GM12878 (cell line): ENCODE results near the gene BRD2. TPM values are rescaled to one million over a fixed set of nuclear protein-coding genes. Genes with fewer than 3 reads are reported as not detected.
A peak's percentile ranks its signal among the peaks of the same experiment; 100 is the strongest.

Experiments used
- ATAC-seq: fragments of 200-7000 bp; cut with Tn5 transposase; 3 replicates; pipeline ENCODE4 v1.9.1; 2020; ENCODE audit warnings: mild to moderate bottlenecking, moderate library complexity
- BruUV-seq: library from RNA; stranded (reverse); fragments of 400-500 nt; replicated peaks from 2 replicates; lab custom pipeline; 2021; lab: Mats Ljungman, UMichigan
- CTCF ChIA-PET: fragments of 300-600 bp; sonication (Branson Sonifier 250); formaldehyde crosslinking; extraction: SDS; loops from one replicate; lab custom pipeline; 2021; ENCODE audit warnings: inconsistent platforms; lab: Yijun Ruan, JAX
- POLR2A ChIA-PET: fragments of 350-600 bp; formaldehyde crosslinking; extraction: SDS; loops from one replicate; lab custom pipeline; 2021; ENCODE audit warnings: inconsistent platforms; lab: Charles Lee
- RAD21 ChIA-PET: fragments of 300-600 bp; sonication (Branson Sonifier 250); formaldehyde crosslinking; loops from one replicate; lab custom pipeline; 2023; ENCODE audit warnings: antibody characterized with exemption; ENCODE audit not compliant: unreplicated experiment; lab: Charles Lee
- SMC1A ChIA-PET: fragments of 300-600 bp; sonication (Branson Sonifier 250); formaldehyde crosslinking; loops from one replicate; lab custom pipeline; 2023; ENCODE audit not compliant: unreplicated experiment, uncharacterized antibody; lab: Charles Lee
- DNase-seq: peaks from one replicate; pipeline ENCODE4 v3.0.0-alpha.2; 2011; ENCODE audit warnings: low read depth, low spot score
- FAIRE-seq: peaks from 3 replicates; lab custom pipeline; 2011; peaks lifted over from hg19 to GRCh38; lab: Jason Lieb, UNC
- H2AFZ ChIP-seq: 2 replicates; pipeline ENCODE4 v1.6.0; 2011; ENCODE audit warnings: low read depth, low read length, control low read depth; ENCODE audit not compliant: control insufficient read depth
- H3K27ac ChIP-seq: 2 replicates; pipeline ENCODE4 v1.5.1; 2011; ENCODE audit warnings: control low read depth; ENCODE audit not compliant: control insufficient read depth, insufficient read depth
- H3K27me3 ChIP-seq, 2 experiments: replicated peaks in 1 of 2; 2 replicates each; pipeline versions ENCODE4 v1.6.0 to v1.6.1; 2011; ENCODE audit warnings: low read length in 1 of 2; ENCODE audit not compliant: control insufficient read depth in 2 of 2, insufficient read depth in 2 of 2
- H3K36me3 ChIP-seq, 2 experiments: 2 replicates each; pipeline ENCODE4 v1.5.1; 2011; ENCODE audit warnings: low read length in 1 of 2; ENCODE audit not compliant: control insufficient read depth in 2 of 2, insufficient read depth in 2 of 2
- H3K4me1 ChIP-seq: 2 replicates; pipeline ENCODE4 v1.6.1; 2011; ENCODE audit warnings: mild to moderate bottlenecking, low read length, moderate library complexity, mixed read lengths; ENCODE audit not compliant: control insufficient read depth, insufficient read depth
- H3K4me2 ChIP-seq: 2 replicates; pipeline ENCODE4 v1.6.0; 2011; ENCODE audit warnings: control low read depth; ENCODE audit not compliant: control insufficient read depth, insufficient read depth
- H3K4me3 ChIP-seq: fragments of 200-600 bp; sonication (generic); 2 replicates; pipeline ENCODE4 v1.5.1; 2016
- H3K79me2 ChIP-seq: 2 replicates; pipeline ENCODE4 v1.6.0; 2011; ENCODE audit warnings: low read length; ENCODE audit not compliant: control insufficient read depth, insufficient read depth
- H3K9ac ChIP-seq: 2 replicates; pipeline ENCODE4 v1.8.0; 2011; ENCODE audit warnings: low read length, control low read depth, mixed read lengths; ENCODE audit not compliant: control insufficient read depth, insufficient read depth
- H3K9me3 ChIP-seq: replicated peaks from 3 replicates; pipeline ENCODE4 v1.5.1; 2011; ENCODE audit warnings: mild to moderate bottlenecking, low read length; ENCODE audit not compliant: control insufficient read depth, insufficient read depth
- H4K20me1 ChIP-seq: 2 replicates; pipeline ENCODE4 v1.6.0; 2011; ENCODE audit not compliant: control insufficient read depth, insufficient read depth
- ATF2 ChIP-seq: IDR thresholded peaks from 2 replicates; pipeline ENCODE4 v1.6.1; 2012; ENCODE audit warnings: low read length, inconsistent platforms
- BRCA1 ChIP-seq: IDR thresholded peaks from 2 replicates; pipeline ENCODE4 v1.6.1; 2011; ENCODE audit warnings: low read depth, low read length, improper control_type of control experiment
- CBX5 ChIP-seq: sonication (generic); IDR thresholded peaks from 2 replicates; pipeline ENCODE4 v1.6.1; 2016; ENCODE audit warnings: low read depth, moderate library complexity, mild to moderate bottlenecking, inconsistent platforms
- DPF2 ChIP-seq: fragments of 450-650 bp; IDR thresholded peaks from 2 replicates; pipeline ENCODE4 v1.6.1; 2017; ENCODE audit warnings: mild to moderate bottlenecking
- HDAC2 ChIP-seq: fragments of 200-600 bp; sonication (generic); IDR thresholded peaks from 2 replicates; pipeline ENCODE4 v1.6.1; 2017
- HDAC6 ChIP-seq: fragments of 200-600 bp; sonication (generic); IDR thresholded peaks from one replicate; pipeline ENCODE4 v1.8.0; 2017; ENCODE audit warnings: antibody characterized with exemption; ENCODE audit not compliant: unreplicated experiment
- NFYA ChIP-seq: IDR thresholded peaks from 2 replicates; pipeline ENCODE4 v1.6.1; 2011; ENCODE audit warnings: low read depth, mild to moderate bottlenecking, low read length, improper control_type of control experiment, borderline replicate concordance
- RUNX3 ChIP-seq: IDR thresholded peaks from 2 replicates; pipeline ENCODE4 v1.6.1; 2012; ENCODE audit warnings: low read length, inconsistent platforms
- SREBF1 ChIP-seq: IDR thresholded peaks from 2 replicates; pipeline ENCODE4 v1.6.1; 2012; ENCODE audit warnings: mild to moderate bottlenecking, low read length
- STAT1 ChIP-seq: fragments of 450-650 bp; conservative IDR thresholded peaks from 2 replicates; pipeline ENCODE4 v1.6.1; 2014; ENCODE audit warnings: antibody characterized with exemption, mild to moderate bottlenecking
- TAF1 ChIP-seq: IDR thresholded peaks from 2 replicates; pipeline ENCODE4 v1.6.1; 2011; ENCODE audit warnings: mild to moderate bottlenecking, low read depth, low read length, borderline replicate concordance
- TARDBP ChIP-seq: IDR thresholded peaks from 2 replicates; pipeline ENCODE4 v1.6.1; 2016; ENCODE audit warnings: borderline replicate concordance
- ZNF217 ChIP-seq: fragments of 450-650 bp; IDR thresholded peaks from 2 replicates; pipeline ENCODE4 v1.6.1; 2017; ENCODE audit warnings: antibody characterized with exemption, mild to moderate bottlenecking
- ZNF24 ChIP-seq: fragments of 450-650 bp; IDR thresholded peaks from 2 replicates; pipeline ENCODE4 v1.6.1; 2017; ENCODE audit warnings: antibody characterized with exemption, mild to moderate bottlenecking
- WGBS: methylation state at CpG from one replicate; pipeline ENCODE4 v1.1.6; 2016; ENCODE audit warnings: low lambda C conversion rate; ENCODE audit not compliant: insufficient replicate concordance, insufficient coverage; ENCODE audit errors: missing lambda C conversion rate; 5-methylcytosine and 5-hydroxymethylcytosine counted together
- in situ Hi-C: fragments of 300-500 bp; cut with MboI; formaldehyde crosslinking; loops from 9 replicates; pipeline ENCODE4 v1.14.3; 2018; ENCODE audit warnings: mixed read lengths
- intact Hi-C: fragments of 100-400 bp; cut with micrococcal nuclease; formaldehyde crosslinking; loops from one replicate; pipeline ENCODE4 v1.14.2; 2022; ENCODE audit not compliant: unreplicated experiment
- polyA plus RNA-seq, 11 experiments: library from polyadenylated mRNA; depleted of rRNA in 4 of 11; unstranded in 6 of 11; stranded (reverse) in 5 of 11; fragments of >200 nt; fragmentation: Nextera tagmentation in 4 of 11; fragmentation: Illumina TruSeq in 1 of 11; extraction: Ambion mirVana in 4 of 11; extraction: Trizol in 1 of 11; gene quantifications; 1 replicate in 1 of 11; 2 replicates in 10 of 11; pipeline versions ENCODE4 v1.2.1 to v1.2.3, GENCODE V29; 2011 to 2016; ENCODE audit warnings: inconsistent platforms in 2 of 11, missing spikeins in 2 of 11, low read depth in 1 of 11
- total RNA-seq, 4 experiments: library from RNA; depleted of rRNA in 3 of 4; stranded (reverse); fragments of >200 nt in 3 of 4; fragmentation: Illumina TruSeq in 1 of 4; extraction: Trizol in 1 of 4; gene quantifications; 2 replicates each; pipeline versions ENCODE4 v1.2.1 to v1.2.3, GENCODE V29; 2013 to 2021
- TF ChIP-seq, protein P1 (sequence below): IDR thresholded peaks from 2 replicates; pipeline ENCODE4 v1.6.1; 2011; ENCODE audit warnings: borderline replicate concordance, low read depth, mild to moderate bottlenecking, moderate library complexity, low read length; ENCODE audit not compliant: insufficient read depth, poor library complexity, severe bottlenecking

BRD2 gene
- total and polyA plus RNA-seq, 10 of the 15 experiments (the other 5 are each of a cell fraction or from before 2014, with no cell fraction given): 32.2 to 239 (median 139) TPM

DNA sequence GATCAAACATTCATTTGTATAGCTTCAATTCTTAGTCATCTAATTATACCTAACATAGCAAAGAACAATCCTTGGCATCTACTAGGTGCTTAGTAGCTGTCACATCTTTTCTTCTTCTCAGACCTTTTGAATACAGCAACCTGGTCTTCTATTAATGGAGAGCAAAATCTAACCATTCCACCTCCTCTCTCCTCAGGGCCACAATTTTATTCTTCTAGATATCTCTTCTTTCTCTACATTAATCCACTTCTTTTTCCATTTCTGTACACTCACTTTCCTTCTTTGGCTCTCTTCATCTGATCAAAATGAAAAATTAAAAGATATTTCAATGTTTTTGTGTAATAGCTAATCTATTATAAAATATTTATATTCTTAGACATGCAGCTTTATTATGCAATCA lies 50.0 kb downstream of the BRD2 start:
- Histone ChIP-seq H3K27me3 (no peaks in the 10 kb centered on the region), H3K36me3 (no peaks in the 10 kb centered on the region), H3K4me2 (no peak overlapping the region), H2AFZ (no peak overlapping the region), H3K4me1 (peaks cover 22% of the 10 kb centered on the region), H3K4me3 (no peak overlapping the region), H3K9me3 (no peaks in the 10 kb centered on the region), H3K27ac (peak overlapping the region; percentile 70; the same call in 1 of the 2 replicates), H4K20me1 (no peaks in the 10 kb centered on the region), H3K9ac (no peak overlapping the region; the same call in 1 of the 2 replicates)
- SMC1A ChIA-PET: interaction anchor here (1.0 to 12.9 kb wide), 17 partner anchors 10 to 231 kb away, joined by 3 to 177 read pairs (median 9); partner anchors contain the start of genes HLA-DMA, HLA-DPA1 and HLA-DPB1
- TSS peak; percentile 90 for BruUV-seq
- ATAC-seq (no peak), DNase-seq (no peak)
- CTCF ChIA-PET: interaction anchor here (0.7 to 12.3 kb wide), 23 partner anchors 8 to 180 kb away, joined by 3 to 281 read pairs (median 4); partner anchors contain the start of genes HLA-DPA1, HLA-DPB1 and TAP2
- RAD21 ChIA-PET: interaction anchor here (1.1 to 9.7 kb wide), 12 partner anchors 9 to 133 kb away, joined by 3 to 139 read pairs (median 4); partner anchors contain the start of genes HLA-DMA, HLA-DOA, HLA-DPA1 and HLA-DPB1
- POLR2A ChIA-PET: interaction anchor here (0.6 to 14.8 kb wide), 17 partner anchors 8 to 574 kb away, joined by 3 to 240 read pairs (median 3); partner anchors contain the start of genes HLA-DPA1 and HLA-DPB1
- TF ChIP-seq ATF2 (0 out of 2 replicates have a peak, but pooled peaks have one; percentile 8), HDAC6 (no peak), SREBF1 (no peak)
- TF ChIP-seq, all 136 proteins: peak for 1
- FAIRE-seq: no peak
- intact Hi-C loops (no loop called here), in situ Hi-C loops (loop anchor here (5.0 kb wide), 1 partner anchor 64 kb away; no protein-coding TSS in a partner anchor)
- no peaks in the 10 kb centered on the region for H3K79me2 ChIP-seq

GRCh38 chr6:33018904-33019303 lies 50.5 kb downstream of the BRD2 start:
- SMC1A ChIA-PET: interaction anchor here (0.8 to 12.9 kb wide), 17 partner anchors 9 to 230 kb away, joined by 3 to 177 read pairs (median 9); partner anchors contain the start of genes HLA-DMA, HLA-DPA1 and HLA-DPB1
- in situ Hi-C loops: loop anchor here (5.0 kb wide), 1 partner anchor 63 kb away; no protein-coding TSS in a partner anchor
- DNase-seq: peak; percentile 38
- H3K27me3 ChIP-seq: no peaks in the 10 kb centered on the region
- peak overlapping the region; percentile 49 for H3K4me2 ChIP-seq
- no TSS peak for BruUV-seq
- no peaks in the 10 kb centered on the region for H3K9me3 ChIP-seq
- POLR2A ChIA-PET: interaction anchor here (0.6 to 14.8 kb wide), 13 partner anchors 9 to 573 kb away, joined by 3 to 240 read pairs (median 5); partner anchors contain the start of genes HLA-DPA1 and HLA-DPB1
- RAD21 ChIA-PET: interaction anchor here (0.6 to 9.7 kb wide), 15 partner anchors 9 to 181 kb away, joined by 3 to 139 read pairs (median 4); partner anchors contain the start of genes HLA-DMA, HLA-DOA, HLA-DPA1 and HLA-DPB1
- no peaks in the 10 kb centered on the region for H3K36me3 ChIP-seq
- intact Hi-C loops: no loop called here
- H2AFZ ChIP-seq: peak overlapping the region; percentile 13; the same call in 1 of the 2 replicates
- CTCF ChIA-PET: interaction anchor here (0.8 to 12.3 kb wide), 19 partner anchors 9 to 181 kb away, joined by 3 to 281 read pairs (median 4); partner anchors contain the start of genes HLA-DPA1, HLA-DPB1 and TAP2
- FAIRE-seq: peak; percentile 68
- H3K4me3 ChIP-seq: no peak overlapping the region
- H3K27ac ChIP-seq: peak overlapping the region; percentile 70
- no peaks in the 10 kb centered on the region for H3K79me2 ChIP-seq
- H4K20me1 ChIP-seq: no peaks in the 10 kb centered on the region
- peak; percentile 86 for ATAC-seq
- peak overlapping the region; percentile 7; the same call in 1 of the 2 replicates for H3K9ac ChIP-seq
- WGBS: 20% methylated on average over 6 of the region's 6 CpGs
- H3K4me1 ChIP-seq: peaks cover 22% of the 10 kb centered on the region
- no peak for TF ChIP-seq ZNF24
- TF ChIP-seq, protein P1, sequence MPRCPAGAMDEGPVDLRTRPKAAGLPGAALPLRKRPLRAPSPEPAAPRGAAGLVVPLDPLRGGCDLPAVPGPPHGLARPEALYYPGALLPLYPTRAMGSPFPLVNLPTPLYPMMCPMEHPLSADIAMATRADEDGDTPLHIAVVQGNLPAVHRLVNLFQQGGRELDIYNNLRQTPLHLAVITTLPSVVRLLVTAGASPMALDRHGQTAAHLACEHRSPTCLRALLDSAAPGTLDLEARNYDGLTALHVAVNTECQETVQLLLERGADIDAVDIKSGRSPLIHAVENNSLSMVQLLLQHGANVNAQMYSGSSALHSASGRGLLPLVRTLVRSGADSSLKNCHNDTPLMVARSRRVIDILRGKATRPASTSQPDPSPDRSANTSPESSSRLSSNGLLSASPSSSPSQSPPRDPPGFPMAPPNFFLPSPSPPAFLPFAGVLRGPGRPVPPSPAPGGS: no peak
- TF ChIP-seq BRCA1: no peak
- no peak for TF ChIP-seq HDAC2
- no peak for TF ChIP-seq DPF2
- no peak for TF ChIP-seq STAT1
- no peak for TF ChIP-seq CBX5
- no peak for TF ChIP-seq NFYA
- no peak for TF ChIP-seq ZNF217
- peak; percentile 43; the same call in 1 of the 2 replicates for TF ChIP-seq RUNX3
- TF ChIP-seq TARDBP: no peak
- no peak for TF ChIP-seq TAF1
